ENCODE data around the gene TMEM59L. TPM values are rescaled to one million over a fixed set of nuclear protein-coding genes. Genes with fewer than 3 reads are reported as not detected.

Gene TMEM59L
- total and polyA plus RNA-seq, 8 donors, result 0.56 to 8.9 (median 1.2) TPM

- WGBS, 2 donors, result 89% methylated on average over 13 of the region's 13 CpGs
- intact Hi-C loops (cut with DNase I), result no loop called here
- H3K4me3 ChIP-seq, result no peak overlapping the region
- H3K27ac ChIP-seq, result no peak overlapping the region
- FAIRE-seq (no peak), DNase-seq (no peak), ATAC-seq (no peak)
- H3K36me3 ChIP-seq, result peaks cover 0 to 19% (median 7%) of the 10 kb centered on the region in 3 donors
- TF ChIP-seq CTCF (IDR thresholded peaks at IDR 0.05), result no peak
- no peaks in the 10 kb centered on the region for H3K27me3 ChIP-seq
- H3K9me3 ChIP-seq, result no peaks in the 10 kb centered on the region
- H3K4me1 ChIP-seq, result no peaks in the 10 kb centered on the region
Measured at GRCh38 chr19:18670312-18670711, 57.6 kb downstream of the TMEM59L start.

Other genes starting within 250 kb of the TMEM59L start
- 100 to 1,000 TPM in 2 of 6 donors, 10 to 100 TPM in 4; 33.3 to 277 (median 43.5) TPM for gene GDF15, start 226.7 kb upstream of the TMEM59L start, total RNA-seq
- 10 to 100 TPM; 28.1 to 57.7 TPM for gene GDF15, start 226.7 kb upstream of the TMEM59L start, polyA plus RNA-seq
- 1 to 10 TPM in 3 of 6 donors, under 1 TPM in 3; 0.14 to 6.1 (median 1.2) TPM for gene LRRC25, start 215.2 kb upstream of the TMEM59L start, total RNA-seq
- gene LRRC25, start 215.2 kb upstream of the TMEM59L start, polyA plus RNA-seq, result 1 to 10 TPM in 1 of 2 donors, under 1 TPM in 1; 0.85 to 1.0 TPM
- gene SSBP4, start 193.5 kb upstream of the TMEM59L start, total RNA-seq, result 10 to 100 TPM; 20.5 to 33.8 (median 23.7) TPM
- 100 to 1,000 TPM in 1 of 2 donors, 10 to 100 TPM in 1; 77.5 to 116 TPM for gene SSBP4, start 193.5 kb upstream of the TMEM59L start, polyA plus RNA-seq
- gene ISYNA1, start 174.7 kb upstream of the TMEM59L start, total RNA-seq, result 10 to 100 TPM; 26.1 to 58.4 (median 44.7) TPM
- gene ISYNA1, start 174.7 kb upstream of the TMEM59L start, polyA plus RNA-seq, result 100 to 1,000 TPM; 187 to 309 TPM
- 10 to 100 TPM in 1 of 6 donors, 1 to 10 TPM in 5; 5.8 to 10.5 (median 9.3) TPM for gene ELL, start 90.8 kb upstream of the TMEM59L start, total RNA-seq
- gene ELL, start 90.8 kb upstream of the TMEM59L start, polyA plus RNA-seq, result 10 to 100 TPM; 10.3 to 13.4 TPM
- 100 to 1,000 TPM in 2 of 6 donors, 10 to 100 TPM in 4; 73.8 to 104 (median 87.9) TPM for gene FKBP8, start 69.3 kb upstream of the TMEM59L start, total RNA-seq
- gene FKBP8, start 69.3 kb upstream of the TMEM59L start, polyA plus RNA-seq, result 100 to 1,000 TPM; 198 to 218 TPM
- gene KXD1, start 55.0 kb upstream of the TMEM59L start, total RNA-seq, result 10 to 100 TPM; 33.4 to 46.2 (median 41.9) TPM
- gene KXD1, start 55.0 kb upstream of the TMEM59L start, polyA plus RNA-seq, result 10 to 100 TPM; 48.7 to 66.9 TPM
- gene UBA52, start 41.0 kb upstream of the TMEM59L start, total RNA-seq, result 100 to 1,000 TPM; 522 to 838 (median 679) TPM
- gene UBA52, start 41.0 kb upstream of the TMEM59L start, polyA plus RNA-seq, result 100 to 1,000 TPM; 402 to 680 TPM
- 10 to 100 TPM; 30.0 to 46.2 (median 36.1) TPM for gene REX1BD, start 24.1 kb upstream of the TMEM59L start, total RNA-seq
- 100 to 1,000 TPM; 122 to 158 TPM for gene REX1BD, start 24.1 kb upstream of the TMEM59L start, polyA plus RNA-seq
- 1 to 10 TPM in 5 of 6 donors, under 1 TPM in 1; 0.87 to 9.1 (median 4.1) TPM for gene CRLF1, start 6.1 kb upstream of the TMEM59L start, total RNA-seq
- 10 to 100 TPM in 1 of 2 donors, 1 to 10 TPM in 1; 9.6 to 20.3 TPM for gene CRLF1, start 6.1 kb upstream of the TMEM59L start, polyA plus RNA-seq
- 1 to 10 TPM; 4.6 to 7.8 (median 6.0) TPM for gene KLHL26, start 24.2 kb downstream of the TMEM59L start, total RNA-seq
- gene KLHL26, start 24.2 kb downstream of the TMEM59L start, polyA plus RNA-seq, result 1 to 10 TPM; 3.2 to 4.1 TPM
- gene CRTC1, start 70.8 kb downstream of the TMEM59L start, total RNA-seq, result 1 to 10 TPM; 5.2 to 8.1 (median 6.5) TPM
- 10 to 100 TPM; 12.4 to 18.1 TPM for gene CRTC1, start 70.8 kb downstream of the TMEM59L start, polyA plus RNA-seq
- 1 to 10 TPM in 2 of 6 donors, under 1 TPM in 4; 0.05 to 3.7 (median 0.59) TPM for gene COMP, start 178.4 kb downstream of the TMEM59L start, total RNA-seq
- gene COMP, start 178.4 kb downstream of the TMEM59L start, polyA plus RNA-seq, result under 1 TPM; 0.23 to 0.49 TPM
- gene UPF1, start 219.1 kb downstream of the TMEM59L start, total RNA-seq, result 10 to 100 TPM; 26.3 to 54.4 (median 33.4) TPM
- gene UPF1, start 219.1 kb downstream of the TMEM59L start, polyA plus RNA-seq, result 10 to 100 TPM; 44.1 to 50.7 TPM

All from pancreas (tissue), 10 donors.